ENCODE results near the gene TMCC2.

- TF ChIP-seq CTCF (conservative IDR thresholded peaks at IDR 0.05; ENCODE audit: low read depth in 2 of 2), result no peak
- TF ChIP-seq POLR2AphosphoS5 (IDR thresholded peaks at IDR 0.05; ENCODE audit: low read depth), result no peak
- TF ChIP-seq REST (IDR thresholded peaks at IDR 0.05; ENCODE audit: unreplicated experiment), result no peak
- no peak for TF ChIP-seq EZH2 (IDR thresholded peaks at IDR 0.05; ENCODE audit: low read depth, unreplicated experiment)
- TF ChIP-seq CREB1 (CRISPR knock-in tag; IDR thresholded peaks at IDR 0.05; ENCODE audit: low read depth), result no peak
- no peak for TF ChIP-seq EZH2phosphoT487 (IDR thresholded peaks at IDR 0.05; ENCODE audit: unreplicated experiment)
- TF ChIP-seq ZNF331 (CRISPR knock-in tag; IDR thresholded peaks at IDR 0.05; ENCODE audit: low read depth), result no peak
Measured at GRCh38 chr1:205285381-205286101, 57.8 kb downstream of the TMCC2 start.

All from GM23338 (cell line).